GM21576 (cell line): ENCODE measurements around the gene TMC3.
"Not testable (repeated sequence)": the region's sequence is repeated elsewhere in the genome, so short reads cannot be mapped to it uniquely, and the experiment has no call there.

Experiments used
- ATAC-seq: cut with Tn5 transposase; IDR thresholded peaks from one replicate; pipeline ENCODE4 v1.9.1; 2021; ENCODE audit warnings: mild to moderate bottlenecking, moderate library complexity; ENCODE audit not compliant: unreplicated experiment

The TMC3 gene

DNA sequence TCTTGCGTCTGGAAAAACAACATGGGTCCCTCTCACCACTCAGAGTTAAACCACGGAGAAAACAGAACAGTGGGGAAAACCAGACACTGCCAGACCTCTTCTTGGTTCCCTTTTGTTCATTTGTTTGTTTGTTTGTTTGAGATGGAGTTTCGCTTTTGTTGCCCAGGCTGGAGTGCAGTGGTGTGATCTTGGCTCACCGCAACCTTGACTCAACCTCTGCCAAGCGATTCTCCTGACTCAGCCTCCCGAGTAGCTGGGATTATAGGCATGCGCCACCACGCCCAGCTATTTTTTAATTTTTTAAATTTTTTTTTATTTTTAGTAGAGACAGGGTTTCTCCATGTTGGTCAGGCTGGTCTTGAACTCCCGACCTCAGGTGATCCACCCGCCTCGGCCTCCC is 25.3 kb downstream of the TMC3 start:
- not testable (repeated sequence) for ATAC-seq

- no peak for ATAC-seq
These were observed 26.1 kb downstream of the TMC3 start for GRCh38 chr15:81347910-81348309.

GRCh38 chr15:81346611-81347010 is 27.4 kb downstream of the TMC3 start:
- ATAC-seq = no peak

GRCh38 chr15:81343371-81343770 is 30.6 kb downstream of the TMC3 start:
- no peak for ATAC-seq

DNA sequence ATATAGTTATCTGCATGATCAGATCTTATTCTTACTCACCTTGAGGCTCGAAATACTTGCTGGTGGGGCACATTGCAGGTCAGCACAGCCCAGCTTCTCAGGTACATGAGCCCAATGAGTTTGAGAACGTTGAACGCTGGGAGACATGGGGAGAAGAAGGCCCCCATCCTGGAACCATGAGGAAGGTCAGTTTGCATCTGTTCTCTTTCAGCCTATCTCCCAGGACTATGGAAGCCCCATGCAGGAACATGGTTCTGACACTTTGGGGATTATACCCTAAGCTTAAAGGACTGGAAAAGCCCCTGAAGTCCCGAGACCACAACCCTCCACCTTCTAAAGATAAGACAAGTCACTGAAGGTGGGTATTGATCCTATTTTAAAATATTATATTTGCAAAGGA is 32.7 kb downstream of the TMC3 start:
- ATAC-seq = no peak

- ATAC-seq = no peak
These were observed 34.2 kb downstream of the TMC3 start for GRCh38 chr15:81339851-81340250.

GRCh38 chr15:81339321-81339720 is 34.7 kb downstream of the TMC3 start:
- no peak for ATAC-seq

- no peak for ATAC-seq
These were observed 35.6 kb downstream of the TMC3 start for GRCh38 chr15:81338170-81339007.

DNA sequence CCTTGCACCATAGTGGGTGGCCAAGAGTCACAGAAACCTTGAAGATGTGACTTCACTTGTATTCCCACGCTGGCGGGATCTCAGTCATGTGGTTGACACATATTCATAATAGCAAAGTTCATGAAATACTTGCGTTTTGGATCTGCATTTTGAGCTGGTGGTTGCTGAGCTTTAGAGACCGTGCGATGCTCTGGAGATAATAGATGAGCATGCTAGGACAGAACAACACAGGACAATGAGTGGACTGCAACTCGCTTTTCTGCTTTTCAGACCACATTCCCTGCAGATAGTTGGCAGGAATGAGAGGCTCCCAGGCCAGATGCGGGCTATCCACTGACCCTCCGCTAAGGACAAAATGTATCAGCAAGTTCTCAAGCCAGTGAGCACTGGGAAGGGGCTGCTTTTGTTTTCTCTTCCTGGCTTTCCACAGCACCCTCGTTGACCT is 36.3 kb downstream of the TMC3 start:
- no peak for ATAC-seq

GRCh38 chr15:81337241-81337640 is 36.8 kb downstream of the TMC3 start:
- no peak for ATAC-seq

DNA sequence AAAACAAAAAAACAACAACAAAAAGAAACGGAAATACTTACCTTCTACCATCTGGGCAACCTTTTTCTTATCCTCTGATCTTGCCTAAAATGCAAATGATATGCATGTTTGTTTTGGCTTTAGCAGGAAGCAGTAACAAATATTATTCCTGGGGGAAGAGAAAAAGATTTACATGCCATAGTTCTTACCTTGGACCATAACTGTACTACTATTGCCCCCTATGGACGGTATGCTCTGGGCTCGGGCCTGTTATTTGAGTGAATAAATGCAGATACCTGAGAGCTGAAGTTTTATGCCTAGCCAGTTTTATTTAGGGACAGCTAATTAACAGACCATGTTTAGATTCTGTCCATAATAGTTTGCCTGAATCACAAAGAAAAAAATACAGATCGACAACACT is 37.4 kb downstream of the TMC3 start:
- ATAC-seq = no peak

DNA sequence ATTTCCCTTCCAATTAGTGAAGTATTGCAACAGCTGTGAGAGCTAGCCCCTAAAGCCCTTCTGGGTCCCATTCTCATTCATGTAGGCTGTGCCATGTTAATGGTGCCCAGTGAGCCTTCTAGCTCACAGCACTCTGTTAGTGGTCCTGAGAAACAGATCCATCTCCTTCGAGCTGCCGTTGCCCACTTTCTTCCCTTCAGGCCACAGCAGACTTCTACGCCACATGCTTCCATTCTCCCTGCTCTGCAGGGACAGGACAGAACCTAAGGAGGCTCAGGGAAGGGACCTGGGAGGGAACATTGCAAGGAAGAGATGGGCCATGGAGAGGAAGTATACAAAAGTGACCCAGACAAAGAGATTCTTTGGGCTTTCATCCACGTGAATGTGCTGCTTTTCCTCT is 38.4 kb downstream of the TMC3 start:
- no peak for ATAC-seq

DNA sequence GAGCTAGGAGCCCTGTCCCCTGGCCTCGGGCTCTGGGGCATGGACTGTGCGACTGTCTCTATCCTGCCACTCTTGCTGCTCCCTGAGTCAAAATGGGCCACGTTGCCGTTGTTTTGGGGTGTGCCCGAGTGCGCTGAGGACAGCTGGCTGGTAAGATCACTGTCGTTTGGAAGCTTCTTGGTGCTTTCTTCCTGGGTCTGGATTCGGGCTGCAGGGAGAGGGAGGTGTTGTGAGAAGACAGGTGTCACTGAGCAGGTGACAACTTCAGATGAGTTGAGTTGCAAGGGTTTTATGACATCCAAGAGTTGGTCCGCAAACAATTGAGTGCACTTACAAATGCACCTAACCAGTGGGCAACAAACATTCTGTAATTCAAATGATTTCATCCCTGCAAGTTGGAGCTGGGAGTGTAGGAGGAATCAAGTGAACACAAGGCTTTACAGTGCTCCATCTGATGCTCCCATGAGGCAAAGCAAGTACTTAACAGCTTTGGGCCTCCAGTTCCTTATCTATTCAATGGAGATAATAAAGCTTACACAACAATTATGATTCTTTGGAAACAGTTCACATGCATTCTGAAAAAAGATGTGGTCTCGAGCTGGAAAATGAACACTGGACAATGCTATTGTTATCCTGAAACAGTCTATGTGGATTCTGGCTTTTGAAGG is 39.1 kb downstream of the TMC3 start:
- ATAC-seq = no peak

DNA sequence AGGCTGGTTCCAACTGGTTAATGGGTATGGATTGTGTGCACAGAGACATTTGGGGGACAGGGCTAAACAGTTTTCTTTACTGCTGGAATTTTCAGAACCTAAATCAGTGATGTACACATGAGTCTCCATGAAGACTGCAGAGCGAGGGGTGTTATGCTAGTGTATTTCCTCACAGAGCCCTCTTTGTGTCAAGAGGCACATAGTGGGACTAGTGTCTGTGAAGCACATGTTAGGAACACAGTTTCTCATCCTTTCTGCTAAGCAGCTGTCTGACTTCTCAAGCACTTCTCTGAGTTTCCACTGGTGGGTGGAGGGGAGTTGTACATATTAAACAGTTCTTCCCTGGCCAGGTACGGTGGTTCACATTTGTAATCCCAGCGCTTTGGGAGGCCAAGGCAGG is 40.6 kb downstream of the TMC3 start:
- ATAC-seq = no peak

GRCh38 chr15:81332326-81332725 is 41.7 kb downstream of the TMC3 start:
- no peak for ATAC-seq

DNA sequence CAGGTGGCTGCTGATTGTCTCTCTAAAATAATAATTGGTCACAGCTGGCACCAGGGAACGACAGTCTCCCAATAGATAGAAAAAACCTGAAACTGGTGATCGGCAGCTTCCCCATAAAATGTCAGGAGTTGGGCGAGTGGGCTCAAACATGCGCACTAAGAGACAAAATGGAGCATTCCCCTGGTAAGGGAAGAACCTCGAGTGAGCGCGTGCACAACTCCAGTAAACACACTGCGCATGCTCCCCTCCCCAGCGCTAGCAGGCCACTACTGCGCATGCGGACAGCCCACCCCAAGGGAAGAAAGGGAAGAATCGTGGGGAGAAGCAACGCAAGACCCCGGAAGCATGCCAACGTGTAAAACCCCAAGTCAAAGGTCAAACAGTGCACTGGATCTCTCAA is 42.4 kb downstream of the TMC3 start:
- ATAC-seq = no peak

DNA sequence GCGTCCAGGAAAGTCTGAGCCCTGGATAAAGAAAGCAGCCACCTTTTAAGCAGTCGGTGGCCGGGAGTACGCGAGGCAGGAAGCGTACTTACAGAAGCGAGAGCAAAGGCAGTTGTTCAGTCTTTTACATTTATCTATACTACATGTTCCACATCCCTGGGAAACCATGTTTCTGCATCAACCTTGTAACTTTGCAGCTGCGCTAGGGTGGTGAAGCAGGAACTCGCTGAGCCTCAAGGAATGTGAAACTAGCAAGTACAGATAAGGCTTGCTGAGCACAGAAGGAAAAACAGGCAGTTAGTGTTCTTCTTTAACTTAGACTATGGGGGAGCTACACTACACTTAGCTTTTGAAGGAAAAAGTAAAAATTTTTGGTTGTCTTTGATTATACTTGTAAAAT is 42.9 kb downstream of the TMC3 start:
- not testable (repeated sequence) for ATAC-seq

GRCh38 chr15:81330366-81331090 is 43.5 kb downstream of the TMC3 start:
- no peak for ATAC-seq

- ATAC-seq = no peak
These were observed 44.6 kb downstream of the TMC3 start for GRCh38 chr15:81329446-81329845.

- ATAC-seq = no peak
These were observed 46.5 kb downstream of the TMC3 start for GRCh38 chr15:81327516-81327915.

DNA sequence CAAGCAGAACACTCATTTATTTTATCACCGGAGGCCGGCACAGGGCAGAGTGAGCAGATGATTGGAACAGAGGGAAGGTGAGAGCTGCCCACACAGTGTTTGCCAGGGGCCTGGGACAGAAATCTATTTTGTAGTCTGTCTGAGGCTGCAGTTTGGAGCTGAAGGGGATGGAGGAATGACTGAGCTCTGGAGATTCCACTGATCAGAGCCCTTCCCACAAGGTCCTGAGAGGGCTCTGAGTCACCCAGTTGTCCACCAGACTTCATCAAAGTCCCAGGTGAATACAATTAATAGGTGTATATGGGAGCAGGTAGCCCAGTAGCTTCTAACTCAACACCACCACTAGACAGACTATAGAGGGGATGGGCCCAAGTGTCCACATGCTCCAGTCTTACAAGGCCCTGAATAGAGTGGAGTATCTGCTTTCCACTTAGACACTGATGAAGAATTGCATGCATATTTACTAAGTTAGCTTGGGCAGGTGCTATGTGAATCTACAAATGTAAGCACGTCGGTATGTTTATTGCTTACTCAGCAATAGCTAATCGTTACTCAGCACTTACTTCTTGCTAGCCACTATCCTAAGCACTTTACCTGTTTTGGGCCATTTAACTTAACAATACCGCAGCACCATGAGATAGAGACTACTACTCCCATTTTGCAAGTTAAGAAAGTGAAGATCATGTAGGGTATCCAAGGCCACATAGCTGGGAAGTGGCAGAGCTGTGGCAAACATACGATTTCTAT is 47.4 kb downstream of the TMC3 start:
- ATAC-seq = no peak
